Ascending aorta (tissue), 2 donors: ENCODE measurements around the gene SEC14L1. TPM values are rescaled to one million over a fixed set of nuclear protein-coding genes. Genes with fewer than 3 reads are reported as not detected.

ENCODE experiments used
- DNase-seq, 2 donors: peaks; one replicate each; pipeline ENCODE4 v3.0.0-alpha.2; 2019; ENCODE audit warnings: low spot score in 2 of 2
- H3K27ac ChIP-seq, 2 donors: fragments of 200-600 bp; sonication (generic); one replicate each; pipeline ENCODE4 v1.5.1; 2016 to 2017; ENCODE audit warnings: mild to moderate bottlenecking in 1 of 2
- H3K27me3 ChIP-seq: fragments of 200-600 bp; sonication (generic); one replicate; pipeline ENCODE4 v1.5.1; 2017
- H3K36me3 ChIP-seq, 2 donors: fragments of 200-600 bp; sonication (generic); one replicate each; pipeline ENCODE4 v1.5.1; 2016
- H3K4me1 ChIP-seq, 2 donors: fragments of 200-600 bp; sonication (generic); one replicate each; pipeline ENCODE4 v1.5.1; 2016 to 2017; ENCODE audit warnings: mild to moderate bottlenecking in 1 of 2
- H3K4me3 ChIP-seq, 2 donors: fragments of 200-600 bp; sonication (generic); one replicate each; pipeline ENCODE4 v1.5.1; 2016 to 2017; ENCODE audit warnings: mild to moderate bottlenecking in 1 of 2
- H3K9me3 ChIP-seq, 2 donors: fragments of 200-600 bp; sonication (generic); one replicate each; pipeline ENCODE4 v1.5.1; 2016
- CTCF ChIP-seq, 3 experiments: fragments of 200-600 bp in 2 of 3; fragments of 450-650 bp in 1 of 3; sonication (generic) in 2 of 3; IDR thresholded peaks; one replicate each; pipeline ENCODE4 v1.5.1; 2016 to 2019; ENCODE audit warnings: antibody characterized with exemption in 3 of 3, mild to moderate bottlenecking in 1 of 3, moderate library complexity in 1 of 3
- intact Hi-C: fragments of 100-400 bp; cut with DNase I; formaldehyde crosslinking; loops from one replicate; pipeline ENCODE4 v1.15.1; 2023
- total RNA-seq: library from RNA; depleted of rRNA; stranded (reverse); fragments of >200 nt; gene quantifications from one replicate; pipeline ENCODE4 v1.1.0, GENCODE V29; 2016

The SEC14L1 gene
- total RNA-seq, 1 donor from 2014 or later = 176 TPM

DNA sequence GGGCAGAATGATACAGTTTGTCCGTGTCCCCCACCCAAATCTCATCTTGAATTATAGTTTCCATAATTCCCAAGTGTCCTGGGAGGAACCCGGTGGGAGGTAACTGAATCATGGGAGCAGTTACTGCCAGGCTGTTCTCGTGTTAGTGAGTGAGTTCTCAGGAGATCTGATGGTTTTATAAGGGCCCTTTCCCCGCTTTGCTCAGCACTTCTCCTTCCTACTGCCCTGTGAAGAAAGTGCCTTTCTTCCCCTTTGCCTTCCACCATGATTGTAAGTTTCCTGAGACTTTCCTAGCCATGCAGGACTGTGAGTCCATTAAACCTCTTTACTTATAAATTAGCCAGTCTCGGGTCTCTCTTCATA lies 28.9 kb upstream of the SEC14L1 start:
- Histone ChIP-seq H3K9me3 (no peaks in the 10 kb centered on the region), H3K27ac (peak overlapping the region in 1 of 2 donors; percentile 10), H3K27me3 (no peaks in the 10 kb centered on the region), H3K4me3 (no peak overlapping the region), H3K4me1 (peaks cover 6 to 20% of the 10 kb centered on the region in 2 donors), H3K36me3 (no peaks in the 10 kb centered on the region)
- no peak for DNase-seq
- intact Hi-C loops = no loop called here
- TF ChIP-seq CTCF (IDR thresholded peaks at IDR 0.05) = no peak

DNA sequence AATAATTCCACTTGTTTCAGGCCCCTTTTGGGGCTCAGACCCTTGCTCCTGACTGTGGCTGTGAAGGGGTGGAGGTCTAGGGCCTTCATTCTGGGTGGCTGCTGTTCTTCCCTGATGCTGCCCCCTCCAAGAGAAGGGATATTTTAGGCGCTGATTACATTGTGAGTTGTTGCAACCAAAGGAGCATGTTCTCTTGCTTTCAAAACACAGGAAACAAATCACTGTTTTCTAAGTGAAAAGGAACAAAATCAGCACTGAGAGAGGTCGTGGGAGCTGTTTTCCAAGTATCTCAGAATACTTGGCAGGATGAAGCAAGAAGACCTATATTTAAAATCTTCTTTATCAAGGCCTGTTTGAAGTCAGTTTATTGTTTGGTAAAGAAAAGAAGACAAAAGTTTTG lies 25.3 kb upstream of the SEC14L1 start:
- Histone ChIP-seq H3K9me3 (no peaks in the 10 kb centered on the region), H3K27me3 (no peaks in the 10 kb centered on the region), H3K4me3 (no peak overlapping the region), H3K36me3 (no peaks in the 10 kb centered on the region), H3K4me1 (peaks cover 0 to 10% of the 10 kb centered on the region in 2 donors), H3K27ac (peak overlapping the region; percentile 37 to 39)
- DNase-seq = no peak
- TF ChIP-seq CTCF (IDR thresholded peaks at IDR 0.05) = no peak
- intact Hi-C loops = no loop called here

DNA sequence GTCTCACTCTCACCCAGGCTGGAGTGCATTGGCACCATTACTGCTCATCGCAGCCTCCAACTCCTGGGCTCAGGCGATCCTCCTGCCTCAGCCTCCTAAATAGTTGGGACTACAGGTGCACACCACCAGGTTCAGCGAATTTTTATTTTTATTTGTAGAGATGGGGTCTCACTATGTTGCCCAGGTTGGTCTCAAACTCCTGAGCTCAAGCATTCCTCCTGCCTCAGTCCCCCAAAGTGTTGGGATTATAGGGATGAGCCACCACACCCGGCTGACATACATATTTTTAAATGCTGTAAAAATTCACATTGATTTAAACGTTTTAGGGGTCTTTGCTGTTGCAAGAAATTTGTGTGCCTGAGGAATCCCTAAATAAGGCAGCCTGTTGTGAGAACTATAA lies 24.8 kb upstream of the SEC14L1 start:
- peaks cover 0 to 6% of the 10 kb centered on the region in 2 donors for H3K4me1 ChIP-seq
- H3K36me3 ChIP-seq = no peaks in the 10 kb centered on the region
- no peak overlapping the region for H3K4me3 ChIP-seq
- H3K27me3 ChIP-seq = no peaks in the 10 kb centered on the region
- no peak for TF ChIP-seq CTCF (IDR thresholded peaks at IDR 0.05)
- intact Hi-C loops = no loop called here
- no peaks in the 10 kb centered on the region for H3K9me3 ChIP-seq
- peak overlapping the region; percentile 37 to 39 for H3K27ac ChIP-seq
- no peak for DNase-seq

- Histone ChIP-seq H3K27ac (peak overlapping the region; percentile 37 to 39), H3K4me1 (peaks cover 0 to 7% of the 10 kb centered on the region in 2 donors), H3K27me3 (no peaks in the 10 kb centered on the region), H3K9me3 (no peaks in the 10 kb centered on the region), H3K36me3 (no peaks in the 10 kb centered on the region), H3K4me3 (no peak overlapping the region)
- DNase-seq = no peak
- TF ChIP-seq CTCF (IDR thresholded peaks at IDR 0.05) = no peak
- intact Hi-C loops = no loop called here
Measured at GRCh38 chr17:77116371-77116860, 24.4 kb upstream of the SEC14L1 start.

- TF ChIP-seq CTCF (IDR thresholded peaks at IDR 0.05) = no peak
- H3K27ac ChIP-seq = peak overlapping the region in 1 of 2 donors; percentile 39
- intact Hi-C loops = no loop called here
- H3K4me1 ChIP-seq = peaks cover 0 to 12% of the 10 kb centered on the region in 2 donors
- no peak overlapping the region for H3K4me3 ChIP-seq
- no peaks in the 10 kb centered on the region for H3K36me3 ChIP-seq
- no peaks in the 10 kb centered on the region for H3K9me3 ChIP-seq
- no peaks in the 10 kb centered on the region for H3K27me3 ChIP-seq
- no peak for DNase-seq
Measured at GRCh38 chr17:77117415-77117814, 23.4 kb upstream of the SEC14L1 start.
